Right lobe of liver (tissue), 4 donors: ENCODE data around the gene MACROD2.

Experiments used
- POLR2A ChIP-seq: fragments of 450-650 bp; IDR thresholded peaks from one replicate; pipeline ENCODE4 v1.6.1; 2017; ENCODE audit warnings: antibody characterized with exemption, mild to moderate bottlenecking
- TF ChIP-seq, protein P1 (sequence below), 4 donors: fragments of 200-600 bp in 3 of 4; fragments of 450-650 bp in 1 of 4; IDR thresholded peaks; one replicate each; pipeline versions ENCODE4 v1.5.1 to v1.8.0; 2016 to 2022; ENCODE audit warnings: antibody characterized with exemption in 4 of 4, mild to moderate bottlenecking in 2 of 4
- donor health status: DM: no; HTN: no; CAD: no.
- donor health status: DM: no; HTN: no; CAD: no.
- donor health status: DM: no; HTN: yes; CAD: no.

DNA sequence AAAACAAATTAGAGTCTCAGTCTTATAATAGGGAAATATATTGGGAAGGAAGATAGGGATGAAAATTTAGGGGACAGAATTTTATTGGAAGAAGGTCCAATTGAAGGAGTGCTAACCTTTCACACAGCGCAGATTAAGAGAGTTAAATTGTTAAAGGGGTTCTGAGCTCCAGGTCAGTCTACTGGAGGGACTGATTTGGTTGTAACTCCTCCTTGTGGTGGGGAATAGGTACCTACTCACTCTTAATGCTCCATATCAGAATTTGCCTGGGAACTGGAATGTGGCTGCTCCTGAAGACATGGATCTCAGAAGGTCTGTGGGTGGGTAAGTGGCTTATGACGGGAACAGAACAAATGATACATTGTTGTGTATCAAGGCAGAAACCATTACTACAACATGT is 198.6 kb downstream of the MACROD2 start:
- TF ChIP-seq, protein P1, sequence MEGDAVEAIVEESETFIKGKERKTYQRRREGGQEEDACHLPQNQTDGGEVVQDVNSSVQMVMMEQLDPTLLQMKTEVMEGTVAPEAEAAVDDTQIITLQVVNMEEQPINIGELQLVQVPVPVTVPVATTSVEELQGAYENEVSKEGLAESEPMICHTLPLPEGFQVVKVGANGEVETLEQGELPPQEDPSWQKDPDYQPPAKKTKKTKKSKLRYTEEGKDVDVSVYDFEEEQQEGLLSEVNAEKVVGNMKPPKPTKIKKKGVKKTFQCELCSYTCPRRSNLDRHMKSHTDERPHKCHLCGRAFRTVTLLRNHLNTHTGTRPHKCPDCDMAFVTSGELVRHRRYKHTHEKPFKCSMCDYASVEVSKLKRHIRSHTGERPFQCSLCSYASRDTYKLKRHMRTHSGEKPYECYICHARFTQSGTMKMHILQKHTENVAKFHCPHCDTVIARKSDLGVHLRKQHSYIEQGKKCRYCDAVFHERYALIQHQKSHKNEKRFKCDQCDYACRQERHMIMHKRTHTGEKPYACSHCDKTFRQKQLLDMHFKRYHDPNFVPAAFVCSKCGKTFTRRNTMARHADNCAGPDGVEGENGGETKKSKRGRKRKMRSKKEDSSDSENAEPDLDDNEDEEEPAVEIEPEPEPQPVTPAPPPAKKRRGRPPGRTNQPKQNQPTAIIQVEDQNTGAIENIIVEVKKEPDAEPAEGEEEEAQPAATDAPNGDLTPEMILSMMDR (IDR thresholded peaks at IDR 0.05), result peak in 1 of 4 donors; percentile 6
- no peak for TF ChIP-seq POLR2A
